Measurements from ENCODE around the gene CNKSR1.

- TF ChIP-seq POLR2A (IDR thresholded peaks at IDR 0.05): no peak
- TF ChIP-seq EP300 (IDR thresholded peaks at IDR 0.05): no peak
- TF ChIP-seq, protein P1, sequence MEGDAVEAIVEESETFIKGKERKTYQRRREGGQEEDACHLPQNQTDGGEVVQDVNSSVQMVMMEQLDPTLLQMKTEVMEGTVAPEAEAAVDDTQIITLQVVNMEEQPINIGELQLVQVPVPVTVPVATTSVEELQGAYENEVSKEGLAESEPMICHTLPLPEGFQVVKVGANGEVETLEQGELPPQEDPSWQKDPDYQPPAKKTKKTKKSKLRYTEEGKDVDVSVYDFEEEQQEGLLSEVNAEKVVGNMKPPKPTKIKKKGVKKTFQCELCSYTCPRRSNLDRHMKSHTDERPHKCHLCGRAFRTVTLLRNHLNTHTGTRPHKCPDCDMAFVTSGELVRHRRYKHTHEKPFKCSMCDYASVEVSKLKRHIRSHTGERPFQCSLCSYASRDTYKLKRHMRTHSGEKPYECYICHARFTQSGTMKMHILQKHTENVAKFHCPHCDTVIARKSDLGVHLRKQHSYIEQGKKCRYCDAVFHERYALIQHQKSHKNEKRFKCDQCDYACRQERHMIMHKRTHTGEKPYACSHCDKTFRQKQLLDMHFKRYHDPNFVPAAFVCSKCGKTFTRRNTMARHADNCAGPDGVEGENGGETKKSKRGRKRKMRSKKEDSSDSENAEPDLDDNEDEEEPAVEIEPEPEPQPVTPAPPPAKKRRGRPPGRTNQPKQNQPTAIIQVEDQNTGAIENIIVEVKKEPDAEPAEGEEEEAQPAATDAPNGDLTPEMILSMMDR (IDR thresholded peaks at IDR 0.05): peak; percentile 59 to 90 (median 78)
Measured at GRCh38 chr1:26164036-26164860, 13.0 kb upstream of the CNKSR1 start.
